ENCODE data around the gene RELA. TPM values are rescaled to one million over a fixed set of nuclear protein-coding genes. Genes with fewer than 3 reads are reported as not detected.
A peak's percentile ranks its signal among the peaks of the same experiment; 100 is the strongest.

RELA gene
- total and polyA plus RNA-seq, 2 of the 13 experiments (the other 11 are each of a cell fraction or from before 2014, with no cell fraction given) = 21.4 to 40.5 TPM

- TF ChIP-seq E2F1 (CRISPR knock-in tag; IDR thresholded peaks at IDR 0.05) (peak; percentile 56; the same call in 1 of the 2 replicates), MIER2 (CRISPR knock-in tag; IDR thresholded peaks at IDR 0.05) (no peak), UBTF (CRISPR knock-in tag; IDR thresholded peaks at IDR 0.05) (no peak), ZBTB25 (CRISPR knock-in tag; IDR thresholded peaks at IDR 0.05) (peak; percentile 95), SMYD3 (CRISPR knock-in tag; IDR thresholded peaks at IDR 0.05) (0 out of 2 replicates have a peak, but pooled peaks have one; percentile 7), BCLAF1 (IDR thresholded peaks at IDR 0.05) (no peak), PPARG (CRISPR knock-in tag; conservative IDR thresholded peaks at IDR 0.05) (no peak), MNT (IDR thresholded peaks at IDR 0.05) (peak; percentile 62), DMTF1 (CRISPR knock-in tag; IDR thresholded peaks at IDR 0.05) (no peak), ARID4A (CRISPR knock-in tag; IDR thresholded peaks at IDR 0.05; ENCODE audit: borderline replicate concordance) (peak; percentile 85), TCF7L2 (IDR thresholded peaks at IDR 0.05; ENCODE audit: low read depth, low read length) (no peak)
Measured at GRCh38 chr11:65615229-65615949, 47.3 kb downstream of the RELA start, which contains the start of gene PCNX3 (continued).

Data from HepG2 (cell line).